ENCODE data around the gene NIT2.

The NIT2 gene

GRCh38 chr3:100400419-100400779 lies 65.8 kb downstream of the NIT2 start:
- DNase-seq: peak; percentile 32

- DNase-seq: peak; percentile 94
Observed at GRCh38 chr3:100400780-100401673, 66.5 kb downstream of the NIT2 start, which contains the start of the genes LNP1 and TOMM70. TSS of gene LNP1 (plus strand) at chr3:100401539. CDS start at chr3:100429730, 28,191 bp downstream. TSS of gene TOMM70 (minus strand) at chr3:100401089. CDS start at chr3:100400949, 140 bp downstream.

GRCh38 chr3:100401674-100402041 lies 67.1 kb downstream of the NIT2 start:
- DNase-seq: peak; percentile 49

- no peak for DNase-seq
Observed at GRCh38 chr3:100402256-100402655, 67.7 kb downstream of the NIT2 start.

- no peak for DNase-seq
Observed at GRCh38 chr3:100402891-100403290, 68.3 kb downstream of the NIT2 start.

GRCh38 chr3:100403362-100404249 lies 69.0 kb downstream of the NIT2 start:
- DNase-seq: no peak

- DNase-seq: no peak
Observed at GRCh38 chr3:100404250-100404548, 69.6 kb downstream of the NIT2 start.

- no peak for DNase-seq
Observed at GRCh38 chr3:100407164-100407563, 72.6 kb downstream of the NIT2 start.

- no peak for DNase-seq
Observed at GRCh38 chr3:100407977-100408532, 73.5 kb downstream of the NIT2 start.
